Gastroesophageal sphincter (tissue), 3 donors: ENCODE data around the gene RXFP2.

Experiments used
- EP300 ChIP-seq: sonication (generic); formaldehyde crosslinking; IDR thresholded peaks from one replicate; pipeline ENCODE4 v1.6.1; 2017; ENCODE audit warnings: antibody characterized with exemption, mild to moderate bottlenecking
- POLR2A ChIP-seq, 2 donors: fragments of 450-650 bp; IDR thresholded peaks; one replicate each; pipeline ENCODE4 v1.6.1; 2017; ENCODE audit warnings: antibody characterized with exemption in 2 of 2, mild to moderate bottlenecking in 2 of 2, moderate library complexity in 1 of 2
- POLR2AphosphoS5 ChIP-seq: sonication (generic); formaldehyde crosslinking; IDR thresholded peaks from one replicate; pipeline ENCODE4 v1.6.1; 2017; ENCODE audit warnings: antibody characterized with exemption
- TF ChIP-seq, protein P1 (sequence below), 4 experiments: fragments of 200-600 bp in 2 of 4; fragments of 450-650 bp in 2 of 4; sonication (generic) in 1 of 4; IDR thresholded peaks; one replicate each; pipeline ENCODE4 v1.5.1; 2017 to 2019; ENCODE audit warnings: antibody characterized with exemption in 4 of 4, mild to moderate bottlenecking in 2 of 4, moderate library complexity in 2 of 4

DNA sequence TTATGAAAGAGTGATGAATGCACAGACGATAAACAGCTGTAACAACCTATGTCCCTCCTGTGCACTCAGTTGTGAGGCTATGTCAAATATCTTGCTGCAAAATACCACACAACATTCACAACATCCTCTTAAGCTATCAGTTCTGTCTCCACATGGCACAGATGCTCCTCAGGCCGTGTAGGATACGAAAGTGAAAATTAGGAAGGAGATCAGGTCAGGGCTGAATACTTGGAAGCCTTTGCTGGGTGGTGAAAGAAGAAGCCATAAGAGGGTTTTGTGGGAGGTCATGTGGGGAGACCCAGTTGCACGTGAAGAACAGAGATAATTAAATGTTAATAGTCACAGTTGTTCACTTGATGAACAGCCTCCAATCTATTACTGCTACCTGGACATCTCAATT, 58.9 kb downstream of the RXFP2 start:
- TF ChIP-seq, protein P1, sequence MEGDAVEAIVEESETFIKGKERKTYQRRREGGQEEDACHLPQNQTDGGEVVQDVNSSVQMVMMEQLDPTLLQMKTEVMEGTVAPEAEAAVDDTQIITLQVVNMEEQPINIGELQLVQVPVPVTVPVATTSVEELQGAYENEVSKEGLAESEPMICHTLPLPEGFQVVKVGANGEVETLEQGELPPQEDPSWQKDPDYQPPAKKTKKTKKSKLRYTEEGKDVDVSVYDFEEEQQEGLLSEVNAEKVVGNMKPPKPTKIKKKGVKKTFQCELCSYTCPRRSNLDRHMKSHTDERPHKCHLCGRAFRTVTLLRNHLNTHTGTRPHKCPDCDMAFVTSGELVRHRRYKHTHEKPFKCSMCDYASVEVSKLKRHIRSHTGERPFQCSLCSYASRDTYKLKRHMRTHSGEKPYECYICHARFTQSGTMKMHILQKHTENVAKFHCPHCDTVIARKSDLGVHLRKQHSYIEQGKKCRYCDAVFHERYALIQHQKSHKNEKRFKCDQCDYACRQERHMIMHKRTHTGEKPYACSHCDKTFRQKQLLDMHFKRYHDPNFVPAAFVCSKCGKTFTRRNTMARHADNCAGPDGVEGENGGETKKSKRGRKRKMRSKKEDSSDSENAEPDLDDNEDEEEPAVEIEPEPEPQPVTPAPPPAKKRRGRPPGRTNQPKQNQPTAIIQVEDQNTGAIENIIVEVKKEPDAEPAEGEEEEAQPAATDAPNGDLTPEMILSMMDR (IDR thresholded peaks at IDR 0.05) = no peak
- TF ChIP-seq POLR2A (IDR thresholded peaks at IDR 0.05) (no peak), EP300 (no peak), POLR2AphosphoS5 (no peak)
